Limb (tissue), 2 donors: Measurements from ENCODE around the gene THBS3.
"Not testable (repeated sequence)": the region's sequence is repeated elsewhere in the genome, so short reads cannot be mapped to it uniquely, and the experiment has no call there.

Experiments
- DNase-seq, 2 donors: peaks; one replicate each; pipeline ENCODE4 v3.0.0-alpha.2; 2016; ENCODE audit errors: extremely low spot score in 2 of 2

The THBS3 gene

GRCh38 chr1:155155996-155156643 lies 51.6 kb downstream of the THBS3 start:
- not testable (repeated sequence) for DNase-seq
